Fibroblast of skin of back (primary cell): ENCODE results near the gene SLC1A6.
"Not testable (repeated sequence)": the region's sequence is repeated elsewhere in the genome, so short reads cannot be mapped to it uniquely, and the experiment has no call there.

Source experiments
- DNase-seq: peaks from one replicate; pipeline ENCODE4 v3.0.0-alpha.2; 2013

Gene SLC1A6

GRCh38 chr19:14957464-14957863, 22.2 kb downstream of the SLC1A6 start:
- DNase-seq, result no peak

DNA sequence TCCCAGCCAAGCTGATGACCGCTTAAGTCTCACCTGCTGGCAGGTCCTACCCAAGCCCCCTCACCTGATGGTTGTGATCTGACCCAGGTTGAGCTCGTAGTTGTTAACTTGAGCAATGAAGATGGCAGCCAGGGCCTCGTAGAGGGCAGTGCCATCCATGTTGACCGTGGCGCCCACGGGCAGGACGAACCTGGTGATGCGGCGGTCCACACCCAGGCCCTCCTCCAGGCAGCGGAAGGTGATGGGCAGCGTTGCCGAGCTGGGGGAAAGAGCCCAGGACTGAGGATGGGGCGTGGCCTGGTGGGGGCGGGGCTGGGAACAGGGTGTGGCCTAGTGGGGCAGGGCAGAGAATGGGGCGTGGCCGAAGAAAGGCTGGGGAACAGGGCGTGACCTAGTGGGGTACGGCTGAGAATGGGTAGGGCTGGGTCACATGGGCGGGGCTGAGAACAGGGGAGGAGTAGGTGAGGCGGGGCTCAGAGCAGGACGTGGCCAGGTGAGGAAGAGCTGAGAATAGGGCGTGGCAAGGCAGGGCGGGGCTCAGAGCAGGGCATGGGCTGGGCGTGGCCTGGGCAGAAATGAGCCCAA, 25.5 kb downstream of the SLC1A6 start:
- DNase-seq, result no peak

- no peak for DNase-seq
Measured at GRCh38 chr19:14952767-14953166, 26.9 kb downstream of the SLC1A6 start.

DNA sequence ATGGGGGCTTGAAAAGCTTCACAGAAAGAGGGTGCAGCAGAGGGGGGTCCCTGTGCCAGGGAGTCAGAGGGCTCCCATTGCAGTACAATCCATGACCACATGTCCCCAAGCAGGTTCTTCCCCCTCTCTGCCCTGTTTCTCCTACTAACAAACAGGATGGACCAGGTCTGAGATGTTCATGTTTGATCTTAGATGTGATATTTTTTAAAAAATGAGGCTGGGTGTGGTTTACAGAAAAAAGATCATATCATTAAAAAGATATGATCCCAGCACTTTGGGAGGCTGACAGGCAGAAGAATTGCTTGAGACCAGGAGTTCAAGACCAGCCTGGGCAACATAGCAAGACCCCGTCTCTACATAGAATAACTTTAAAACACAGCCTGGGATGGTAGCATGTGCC, 29.2 kb downstream of the SLC1A6 start:
- no peak for DNase-seq

DNA sequence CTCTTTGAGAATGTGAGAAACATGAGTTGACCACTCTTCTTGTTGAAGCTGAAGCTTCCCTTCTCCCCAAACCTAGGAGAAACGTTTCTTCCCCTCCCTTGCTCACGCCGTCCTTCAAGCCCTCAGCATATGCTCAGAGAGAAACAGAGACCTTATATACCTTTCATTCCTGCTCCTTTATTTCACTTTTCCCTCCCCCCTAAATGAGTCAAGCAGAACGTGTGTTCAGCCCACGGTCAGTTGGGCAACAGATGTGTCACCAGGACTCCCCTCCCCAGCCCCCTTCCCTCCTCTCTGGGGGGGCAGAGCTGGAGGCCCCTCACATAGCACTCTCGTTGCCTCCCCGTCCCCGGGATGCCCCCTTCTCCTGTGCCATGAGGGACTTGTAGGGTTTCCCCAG, 29.8 kb downstream of the SLC1A6 start:
- no peak for DNase-seq

GRCh38 chr19:14949413-14949812, 30.3 kb downstream of the SLC1A6 start:
- not testable (repeated sequence) for DNase-seq

- no peak for DNase-seq
Measured at GRCh38 chr19:14944456-14944855, 35.2 kb downstream of the SLC1A6 start.

DNA sequence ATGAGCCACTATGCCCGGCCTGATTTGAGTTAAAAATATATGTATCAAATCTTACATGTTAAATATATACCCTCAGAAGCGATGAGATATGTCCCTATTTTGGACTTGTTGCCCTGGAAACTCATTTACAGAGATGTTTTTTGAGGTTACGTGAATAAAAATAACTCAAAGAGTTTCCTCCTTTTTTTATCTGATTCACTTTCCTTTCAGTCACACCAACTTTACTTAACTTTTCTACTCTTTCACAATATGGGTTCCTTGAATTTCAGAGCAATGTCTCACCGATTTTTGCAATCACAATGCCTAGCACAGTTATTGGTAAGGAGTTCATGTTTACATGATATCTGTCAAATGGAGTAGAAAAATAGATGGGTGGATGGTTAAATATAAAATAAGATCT, 36.1 kb downstream of the SLC1A6 start:
- no peak for DNase-seq

DNA sequence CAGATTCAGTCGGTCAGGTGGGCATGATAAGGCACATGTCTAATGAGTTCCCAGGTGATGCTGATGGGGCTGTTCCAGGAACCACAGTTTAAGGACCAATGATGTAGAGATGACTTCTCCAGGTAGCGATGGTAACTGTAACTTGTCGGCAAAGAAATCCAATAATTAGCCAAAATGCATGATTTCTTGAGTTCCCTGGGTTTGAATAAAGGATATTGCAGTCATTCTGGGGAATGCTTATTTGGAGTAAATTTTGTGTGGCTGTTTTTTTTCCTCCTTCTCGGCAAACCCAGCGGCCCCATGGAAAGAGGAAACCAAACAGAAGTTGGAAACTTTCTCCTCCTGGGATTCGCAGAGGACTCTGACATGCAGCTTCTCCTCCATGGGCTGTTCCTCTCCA, 38.5 kb downstream of the SLC1A6 start, which contains the start of gene OR7C2:
TSS of gene OR7C2 (plus strand) at position 301 of the 400 bp plus-strand sequence. CDS start at position 301, 0 bp downstream.
- no peak for DNase-seq

GRCh38 chr19:14940266-14940665, 39.4 kb downstream of the SLC1A6 start:
- no peak for DNase-seq

DNA sequence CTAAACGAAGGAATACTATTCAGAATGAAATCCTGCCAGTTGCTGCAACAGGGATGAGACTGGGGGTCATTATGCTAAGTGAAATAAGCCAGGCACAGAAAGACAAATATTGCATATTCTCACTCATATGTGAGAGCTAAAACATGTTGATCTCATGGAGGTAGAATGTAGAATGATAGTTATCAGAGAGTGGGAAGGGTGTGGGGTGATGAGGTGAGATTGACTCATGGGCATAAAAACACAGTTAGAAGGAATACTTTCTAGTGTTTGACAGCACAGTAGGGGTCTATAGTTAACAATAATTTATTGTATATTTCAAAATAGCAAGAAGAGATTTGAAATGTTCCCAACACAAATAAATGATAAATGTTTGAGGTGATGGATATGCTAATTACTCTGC, 46.2 kb downstream of the SLC1A6 start:
- no peak for DNase-seq

- no peak for DNase-seq
Measured at GRCh38 chr19:14916848-14917247, 62.8 kb downstream of the SLC1A6 start.

GRCh38 chr19:14915116-14915515, 64.5 kb downstream of the SLC1A6 start:
- DNase-seq, result no peak

DNA sequence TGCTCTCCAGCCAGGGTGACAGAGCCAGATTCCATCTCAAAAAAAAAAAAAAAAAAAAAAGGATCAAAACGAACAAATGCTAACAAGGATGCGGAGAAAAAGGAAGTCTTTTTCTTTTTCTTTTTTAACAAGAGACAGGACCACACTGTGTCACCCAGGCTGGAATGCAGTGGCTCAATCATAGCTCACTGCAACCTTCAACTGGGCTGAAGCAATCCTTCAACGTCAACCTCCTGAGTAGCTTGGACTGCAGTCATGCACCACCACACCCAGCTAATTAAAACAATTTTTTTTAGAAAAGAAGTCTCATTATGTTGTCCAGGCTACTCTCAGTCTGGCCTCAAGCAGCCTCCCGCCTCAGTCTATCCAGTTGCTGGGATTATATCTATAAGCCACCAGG, 73.0 kb downstream of the SLC1A6 start:
- DNase-seq, result no peak

- no peak for DNase-seq
Measured at GRCh38 chr19:14901675-14902260, 77.9 kb downstream of the SLC1A6 start.
